Liver (tissue), 3 donors: ENCODE results near the gene CERT1.

Source experiments
- ATF3 ChIP-seq: IDR thresholded peaks from 2 replicates; pipeline ENCODE4 v1.6.1; 2016; ENCODE audit warnings: antibody characterized with exemption
- CTCF ChIP-seq: fragments of 150-350 bp; IDR thresholded peaks from 2 replicates; pipeline ENCODE4 v1.5.1; 2017; ENCODE audit warnings: improper control_type of control experiment, low read depth, low read length; ENCODE audit not compliant: missing input control
- GABPA ChIP-seq, 2 donors: IDR thresholded peaks in 1 of 2; conservative IDR thresholded peaks in 1 of 2; 2 replicates each; pipeline ENCODE4 v1.6.1; 2016; ENCODE audit warnings: antibody characterized with exemption in 2 of 2, mild to moderate bottlenecking in 1 of 2, moderate library complexity in 1 of 2
- JUND ChIP-seq, 2 donors: IDR thresholded peaks; 2 replicates each; pipeline ENCODE4 v1.6.1; 2016; ENCODE audit warnings: antibody characterized with exemption in 2 of 2
- MAX ChIP-seq: IDR thresholded peaks from 2 replicates; pipeline ENCODE4 v1.6.1; 2016; ENCODE audit warnings: antibody characterized with exemption
- RAD21 ChIP-seq, 2 donors: IDR thresholded peaks; 2 replicates each; pipeline ENCODE4 v1.6.1; 2016; ENCODE audit warnings: antibody characterized with exemption in 2 of 2, mild to moderate bottlenecking in 2 of 2
- REST ChIP-seq: IDR thresholded peaks from 2 replicates; pipeline ENCODE4 v1.6.1; 2016; ENCODE audit warnings: antibody characterized with exemption, mild to moderate bottlenecking
- RXRA ChIP-seq, 2 donors: IDR thresholded peaks; 2 replicates each; pipeline ENCODE4 v1.6.1; 2017 to 2018; ENCODE audit warnings: antibody characterized with exemption in 2 of 2, mild to moderate bottlenecking in 1 of 2
- SP1 ChIP-seq: IDR thresholded peaks from 2 replicates; pipeline ENCODE4 v1.6.1; 2018; ENCODE audit warnings: antibody characterized with exemption, mild to moderate bottlenecking
- TAF1 ChIP-seq: conservative IDR thresholded peaks from 2 replicates; pipeline ENCODE4 v1.6.1; 2016; ENCODE audit warnings: antibody characterized with exemption, mild to moderate bottlenecking
- YY1 ChIP-seq: IDR thresholded peaks from 2 replicates; pipeline ENCODE4 v1.6.1; 2016; ENCODE audit warnings: antibody characterized with exemption, mild to moderate bottlenecking
- ZBTB33 ChIP-seq: IDR thresholded peaks from 2 replicates; pipeline ENCODE4 v1.6.1; 2016; ENCODE audit warnings: antibody characterized with exemption
- donor health status: healthy.
- donor health status: healthy.

GRCh38 chr5:75446068-75446467, 65.4 kb downstream of the CERT1 start:
- TF ChIP-seq CTCF (no peak), YY1 (no peak), RAD21 (IDR thresholded peaks at IDR 0.05) (no peak), TAF1 (no peak), REST (no peak), ZBTB33 (no peak), JUND (IDR thresholded peaks at IDR 0.05) (no peak), MAX (no peak), SP1 (no peak), RXRA (IDR thresholded peaks at IDR 0.05) (no peak), ATF3 (no peak), GABPA (IDR thresholded peaks at IDR 0.05 in 1 of 2, conservative IDR thresholded peaks at IDR 0.05 in 1 of 2) (no peak)
